GDM1 (cell line): ENCODE data around the gene VSTM2L.

Experiments
- DNase-seq: peaks from one replicate; lab custom pipeline; 2025; lab: John Stamatoyannopoulos, UW

Gene VSTM2L

DNA sequence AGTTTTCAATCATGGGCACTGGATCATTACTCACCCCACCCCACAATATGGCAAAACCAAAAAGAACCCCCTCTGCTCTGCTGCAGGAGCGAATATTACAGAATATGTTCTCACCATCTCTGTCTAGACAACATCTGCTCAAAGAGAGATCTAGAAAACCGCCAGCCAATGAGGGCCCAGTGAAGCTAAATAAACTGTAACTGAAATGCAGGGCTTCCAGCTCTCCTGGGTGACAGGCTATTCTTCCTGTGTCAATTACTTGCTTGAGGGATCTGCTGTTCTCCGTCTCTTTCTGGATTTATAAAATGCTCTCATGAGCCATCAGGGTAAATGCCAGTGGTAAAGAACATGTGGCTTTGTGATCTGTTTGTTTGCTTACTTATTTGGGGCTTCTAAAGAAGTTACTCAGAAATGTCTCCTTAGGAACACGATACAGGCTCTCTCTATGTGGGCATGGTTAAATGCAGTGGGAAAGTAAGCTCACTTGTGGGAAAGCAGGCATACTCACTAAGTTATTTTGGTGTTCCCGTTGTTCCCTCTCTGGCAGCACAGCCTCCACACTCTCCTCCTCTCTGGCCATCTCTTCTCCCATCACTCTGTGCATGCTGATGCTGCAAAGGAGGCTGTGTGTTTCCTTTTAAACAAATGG lies 85.5 kb downstream of the VSTM2L start:
- no peak for DNase-seq

GRCh38 chr20:37989601-37990295 lies 86.8 kb downstream of the VSTM2L start:
- no peak for DNase-seq

DNA sequence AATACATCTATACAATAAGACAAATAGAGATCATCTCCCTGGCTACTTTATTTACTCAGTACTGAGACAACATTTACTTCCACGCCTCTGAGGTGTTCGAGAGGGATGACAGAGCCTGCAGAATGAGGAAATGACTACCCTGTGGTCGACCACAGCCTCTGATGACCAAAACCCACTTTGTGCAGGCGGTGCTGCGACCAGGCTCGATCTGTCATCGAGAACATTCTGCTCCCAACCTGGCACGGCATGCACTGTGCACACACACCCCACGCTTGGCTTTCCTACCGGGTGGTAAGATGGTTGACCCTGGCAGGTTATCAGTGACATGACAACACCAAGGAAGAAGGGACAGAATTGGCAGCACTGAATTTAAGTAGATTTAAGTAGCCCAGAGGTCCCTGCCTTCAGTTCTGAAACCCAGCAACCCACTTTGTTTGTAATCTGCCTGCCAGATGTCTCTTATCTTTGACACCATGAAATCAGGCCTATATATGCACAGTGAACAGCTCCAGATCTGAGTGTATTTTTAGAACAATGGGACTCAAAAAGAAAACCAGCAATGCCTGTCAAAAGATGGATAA lies 87.7 kb downstream of the VSTM2L start:
- DNase-seq, result peak; percentile 19

DNA sequence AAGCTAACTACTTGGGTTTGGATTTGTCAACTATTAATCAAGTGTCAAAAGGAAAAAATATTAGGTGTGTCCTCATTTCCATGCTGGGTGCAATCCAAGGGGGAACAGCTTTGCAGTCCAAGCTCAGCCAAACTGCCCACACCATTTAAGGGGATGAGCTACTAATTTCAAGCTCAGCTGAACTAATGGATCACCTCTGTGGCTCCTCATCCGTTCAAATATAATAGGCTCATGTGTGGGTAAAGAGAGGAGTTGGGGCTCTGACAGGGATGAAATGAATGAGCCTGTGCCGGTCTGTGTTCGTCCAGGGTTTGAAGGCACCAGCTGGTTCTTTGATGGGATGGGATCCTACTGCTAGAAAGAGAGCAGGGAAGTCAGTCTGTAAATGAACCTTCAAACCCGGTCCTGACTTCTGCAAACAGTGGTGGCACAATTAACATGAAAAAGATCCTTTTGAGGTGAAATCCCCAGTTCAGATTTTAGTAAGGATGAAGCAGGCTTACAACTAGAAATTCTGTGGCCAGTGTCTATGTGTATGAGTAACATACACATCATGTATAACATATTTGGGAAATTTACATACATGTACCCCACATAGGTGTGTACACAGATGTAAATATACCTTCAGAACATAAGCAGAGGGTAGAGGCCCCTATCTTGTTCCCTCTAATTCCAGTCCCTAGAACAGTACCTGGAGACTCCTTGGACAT lies 88.4 kb downstream of the VSTM2L start:
- DNase-seq, result no peak

DNA sequence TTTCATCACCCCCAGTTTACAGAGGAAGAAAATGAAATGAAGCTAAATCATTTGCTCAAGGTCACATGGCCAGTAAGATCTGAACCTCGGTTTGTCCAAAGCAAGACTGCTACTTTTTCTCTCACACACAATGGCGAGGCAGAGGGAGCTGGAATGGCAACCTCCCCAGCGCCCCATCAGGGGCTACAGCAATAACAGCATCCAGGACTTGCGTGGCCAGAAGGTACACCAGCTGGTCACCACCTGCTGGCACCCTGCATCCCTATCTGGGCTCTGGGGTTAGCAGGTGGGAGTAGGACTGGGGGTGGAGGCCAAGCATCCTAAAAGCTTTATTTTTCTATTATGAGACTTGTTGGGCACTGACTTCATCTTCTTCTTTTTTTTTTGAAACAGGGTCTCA lies 89.0 kb downstream of the VSTM2L start:
- DNase-seq, result no peak

DNA sequence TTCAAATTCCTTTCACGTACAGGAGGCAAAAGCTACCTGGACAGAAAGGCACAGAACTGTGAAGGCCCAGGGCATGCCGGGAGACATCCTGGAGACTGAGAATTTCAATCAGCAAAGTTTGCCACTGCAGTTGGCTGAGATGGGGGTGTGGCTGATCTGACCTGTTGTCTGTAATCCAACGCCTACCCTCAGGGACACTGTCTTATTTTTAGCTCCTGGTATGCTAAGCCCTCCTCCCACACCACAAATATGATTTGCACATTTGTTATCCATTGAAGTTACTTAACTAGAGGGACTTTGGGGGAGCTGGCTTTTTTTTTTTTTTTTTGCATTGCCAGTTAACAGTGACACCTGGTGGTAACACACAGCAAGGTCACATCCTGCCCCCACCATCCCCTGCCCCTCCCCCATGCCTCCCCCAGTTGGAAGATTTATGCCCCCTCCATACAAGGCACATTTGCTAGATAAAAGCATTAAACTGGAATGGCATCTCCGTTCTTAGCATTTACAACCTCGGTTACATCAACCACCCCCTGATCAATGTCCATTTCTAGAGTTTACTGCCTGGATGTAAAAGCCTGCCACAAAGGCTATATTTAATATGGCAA lies 90.0 kb downstream of the VSTM2L start:
- no peak for DNase-seq

DNA sequence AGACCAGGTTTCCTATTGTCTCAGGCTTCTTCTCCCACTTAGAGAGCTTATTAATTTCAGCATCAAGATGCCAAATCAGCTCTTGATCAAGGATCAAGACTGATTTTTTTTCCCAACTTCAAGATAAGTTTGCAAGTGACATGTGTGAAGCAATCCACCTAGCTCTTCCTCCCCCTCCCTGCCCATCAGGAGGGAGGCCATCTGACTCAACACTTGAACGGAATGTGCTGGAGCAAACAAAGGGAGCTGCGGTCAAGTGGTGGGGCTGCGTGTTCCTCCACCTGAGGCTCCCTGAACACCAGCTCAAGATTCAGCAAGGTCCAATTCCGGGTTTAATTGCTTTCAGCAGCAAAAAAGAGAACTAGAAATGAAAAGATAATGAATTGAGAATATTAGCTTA lies 91.6 kb downstream of the VSTM2L start:
- no peak for DNase-seq
